Activated CD4-positive, CD25-positive, alpha-beta regulatory T cell treated with anti-CD3 and anti-CD28 coated beads, Interleukin-2, amount 50 U/mL, for 24 hours (primary cell): ENCODE data around the gene HCN2.

Experiments used
- ATAC-seq, 2 donors: fragments of 150-1000 bp; cut with Tn5 transposase; one replicate each; pipeline ENCODE4 v1.10.0; 2021; ENCODE audit warnings: mild to moderate bottlenecking in 1 of 2, moderate library complexity in 1 of 2

Gene HCN2

DNA sequence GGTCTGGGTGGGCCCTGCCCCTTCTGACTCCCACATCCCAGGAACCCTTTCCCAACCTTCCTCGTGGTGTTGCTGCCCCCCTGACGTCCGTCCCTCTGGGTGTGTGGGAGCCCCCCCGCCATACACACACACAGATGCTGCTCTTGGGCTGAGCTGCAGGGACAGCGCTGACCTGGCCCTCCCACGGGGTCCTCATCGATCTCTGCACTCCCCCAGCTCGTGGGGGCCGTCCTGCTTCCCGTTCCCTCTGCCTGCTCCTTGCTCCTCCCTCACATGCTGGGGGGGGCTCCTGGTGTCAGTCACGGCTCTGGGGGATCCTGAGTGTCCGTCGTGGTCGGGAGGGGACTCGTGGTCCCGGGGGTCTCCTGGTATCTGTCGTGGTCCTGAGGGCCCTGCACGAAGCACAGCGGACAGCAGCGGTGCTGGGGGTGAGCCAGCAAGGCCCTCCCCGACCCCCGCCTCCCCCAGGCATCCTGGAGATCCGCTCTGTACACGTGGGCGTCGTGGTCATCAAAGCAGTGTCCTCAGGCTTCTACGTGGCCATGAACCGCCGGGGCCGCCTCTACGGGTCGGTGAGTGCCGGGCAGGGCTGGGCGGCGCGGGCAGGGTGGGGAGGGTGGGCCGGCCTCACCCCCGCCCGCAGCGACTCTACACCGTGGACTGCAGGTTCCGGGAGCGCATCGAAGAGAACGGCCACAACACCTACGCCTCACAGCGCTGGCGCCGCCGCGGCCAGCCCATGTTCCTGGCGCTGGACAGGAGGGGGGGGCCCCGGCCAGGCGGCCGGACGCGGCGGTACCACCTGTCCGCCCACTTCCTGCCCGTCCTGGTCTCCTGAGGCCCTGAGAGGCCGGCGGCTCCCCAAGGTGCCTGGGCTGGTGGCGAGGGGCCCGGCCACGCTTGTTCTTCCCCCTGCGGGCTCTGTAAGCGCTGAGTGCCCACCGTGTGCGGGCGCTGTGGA lies 53.4 kb downstream of the HCN2 start:
- no peak for ATAC-seq

- ATAC-seq: no peak
Observed at GRCh38 chr19:643736-644135, 54.1 kb downstream of the HCN2 start.

DNA sequence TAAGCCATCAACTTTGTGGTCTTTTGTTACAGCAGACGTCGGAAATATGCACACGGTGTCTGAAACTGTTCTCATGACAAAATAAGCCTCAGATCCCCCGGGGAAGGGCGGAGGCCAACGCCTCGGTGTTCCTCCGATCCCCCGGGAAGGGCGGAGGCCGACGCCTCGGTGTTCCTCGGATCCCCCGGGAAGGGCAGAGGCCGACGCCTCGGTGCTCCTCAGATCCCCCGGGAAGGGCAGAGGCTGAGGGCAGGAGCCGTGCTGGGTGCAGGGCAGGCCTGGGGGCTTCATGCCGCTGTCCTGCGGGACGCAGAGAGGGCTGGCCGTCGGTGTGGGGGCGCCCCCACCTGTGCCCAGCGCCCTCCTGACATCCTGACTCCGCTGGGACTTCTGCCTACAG lies 54.7 kb downstream of the HCN2 start:
- ATAC-seq: no peak

DNA sequence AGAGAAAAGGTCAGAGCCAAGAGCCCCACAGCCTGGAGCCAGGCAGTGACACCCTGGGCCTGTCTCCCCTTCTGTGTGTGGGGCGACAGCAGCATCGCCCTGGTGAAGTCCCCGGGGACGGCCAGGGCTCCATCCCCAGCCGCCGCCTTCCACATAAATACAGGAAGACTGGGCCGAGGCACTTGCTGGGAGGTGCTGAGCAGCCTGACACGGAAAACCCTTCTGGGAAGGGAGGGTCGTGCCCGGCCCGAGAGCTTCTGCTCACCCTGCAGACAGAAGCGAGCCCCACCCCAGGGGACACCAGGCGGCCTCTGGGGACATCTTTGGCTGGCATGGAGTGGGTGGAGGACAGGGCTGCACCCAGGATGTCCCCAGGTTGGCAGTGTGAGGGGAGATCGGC lies 55.1 kb downstream of the HCN2 start:
- no peak for ATAC-seq

GRCh38 chr19:645912-646778 lies 56.5 kb downstream of the HCN2 start:
- no peak for ATAC-seq

- ATAC-seq: no peak
Observed at GRCh38 chr19:646779-647565, 57.3 kb downstream of the HCN2 start.

- no peak for ATAC-seq
Observed at GRCh38 chr19:647566-648284, 58.0 kb downstream of the HCN2 start.

GRCh38 chr19:648305-648704 lies 58.6 kb downstream of the HCN2 start:
- no peak for ATAC-seq

GRCh38 chr19:648904-649801 lies 59.5 kb downstream of the HCN2 start:
- no peak for ATAC-seq

DNA sequence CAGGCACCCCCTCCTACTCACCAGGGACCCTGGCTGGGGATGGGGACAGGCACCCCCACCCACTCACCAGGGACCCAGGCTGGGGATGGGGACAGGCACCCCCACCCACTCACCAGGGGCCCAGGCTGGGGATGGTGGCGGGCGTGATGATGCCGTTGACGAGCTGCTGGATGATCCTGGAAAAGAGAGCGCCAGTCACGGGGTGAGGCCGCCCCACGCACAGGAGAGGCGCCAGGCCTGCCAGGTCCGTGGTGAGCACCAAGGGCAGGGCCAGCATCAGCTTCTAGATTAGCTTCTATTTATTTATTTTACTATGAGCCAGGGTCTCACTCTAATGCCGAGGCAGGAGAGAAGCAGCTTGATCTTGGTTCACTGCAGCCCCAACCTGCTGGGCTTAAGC lies 60.4 kb downstream of the HCN2 start:
- no peak for ATAC-seq

- no peak for ATAC-seq
Observed at GRCh38 chr19:651114-651818, 61.6 kb downstream of the HCN2 start.

- ATAC-seq: no peak
Observed at GRCh38 chr19:651991-652390, 62.3 kb downstream of the HCN2 start.

GRCh38 chr19:652467-653389 lies 63.0 kb downstream of the HCN2 start:
- ATAC-seq: no peak

- ATAC-seq: no peak
Observed at GRCh38 chr19:653425-653824, 63.7 kb downstream of the HCN2 start.

DNA sequence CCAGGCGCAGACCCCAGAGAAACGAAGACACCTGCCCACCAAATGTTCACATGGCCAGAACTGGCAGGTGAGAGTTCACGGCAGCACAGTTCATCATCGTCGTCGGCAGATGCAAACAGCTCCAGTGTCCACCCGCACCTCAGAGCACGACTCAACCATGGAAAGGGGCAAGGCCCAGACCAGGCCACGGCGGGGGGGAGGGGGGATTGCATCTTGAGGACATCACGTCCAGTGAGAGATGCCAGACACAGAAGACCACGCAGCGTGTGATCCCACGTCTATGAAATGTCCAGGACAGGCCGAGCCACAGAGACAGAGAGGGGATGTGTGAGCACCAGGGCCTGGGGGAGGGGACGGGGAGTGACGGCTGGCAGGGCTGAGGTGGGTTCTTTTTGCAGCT lies 66.0 kb downstream of the HCN2 start:
- ATAC-seq: no peak

DNA sequence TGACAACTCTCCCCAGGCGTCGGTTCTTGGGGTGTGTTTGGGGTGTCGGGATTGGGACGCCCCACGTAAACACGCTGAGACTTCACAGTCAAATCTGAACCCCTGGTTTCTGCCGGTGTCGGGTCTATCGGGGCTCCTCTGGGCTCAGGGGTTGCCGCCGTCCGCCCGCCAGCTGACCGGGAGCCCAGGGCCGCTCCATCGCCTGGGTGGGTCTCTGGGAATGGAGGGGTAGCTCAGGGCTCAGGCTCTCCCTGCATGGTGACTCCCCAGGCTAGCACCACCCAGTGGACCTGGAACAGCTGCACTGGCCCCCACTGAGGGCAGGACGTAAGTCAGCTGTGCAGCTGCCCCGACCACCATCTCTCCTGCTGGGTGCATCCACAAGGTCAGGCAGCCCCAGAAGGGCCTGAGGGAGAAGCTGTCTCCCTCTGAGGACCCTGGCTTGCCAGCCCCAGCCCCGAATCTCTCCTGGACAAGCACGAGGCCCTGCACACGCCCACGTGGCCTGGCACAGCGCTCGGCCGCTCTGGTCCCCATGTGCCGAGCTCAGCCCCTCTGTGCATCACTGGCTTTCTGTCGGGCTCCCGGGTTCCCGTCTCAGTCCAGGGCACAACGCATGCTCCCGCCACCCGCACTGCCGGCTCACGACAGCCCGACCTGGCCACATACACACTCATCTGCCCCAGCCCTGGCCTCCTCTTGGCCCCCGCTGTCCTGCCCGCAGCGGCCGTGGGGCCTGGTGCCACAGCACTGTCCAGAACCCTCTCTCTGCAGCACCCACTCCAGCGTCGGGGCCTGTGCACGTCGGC lies 67.3 kb downstream of the HCN2 start:
- ATAC-seq: no peak

DNA sequence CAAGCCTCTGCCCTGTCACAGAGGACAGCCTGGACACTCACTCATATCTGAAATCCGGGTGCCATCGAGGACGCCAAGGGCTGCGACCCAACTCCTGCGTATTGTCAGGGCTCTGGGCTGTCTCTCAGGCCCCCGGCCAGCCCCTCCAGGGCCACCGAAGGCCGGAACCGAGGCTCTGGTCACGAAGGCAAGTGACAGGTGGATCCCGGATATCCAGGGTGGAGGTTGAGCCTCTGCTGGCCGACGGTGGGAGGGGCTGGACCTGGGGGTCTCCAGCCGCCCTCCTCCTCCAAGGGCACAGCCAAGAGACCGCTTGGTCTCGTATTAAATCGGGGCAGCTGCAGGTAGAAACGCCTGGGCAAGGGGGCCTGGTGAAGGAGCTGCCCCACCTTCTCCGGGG lies 67.9 kb downstream of the HCN2 start:
- ATAC-seq: no peak

GRCh38 chr19:658059-658839 lies 68.6 kb downstream of the HCN2 start:
- no peak for ATAC-seq
